Heart right ventricle (tissue), 16 donors: Measurements from ENCODE around the gene MAN1A2. TPM values are rescaled to one million over a fixed set of nuclear protein-coding genes. Genes with fewer than 3 reads are reported as not detected.

Experiments
- ATAC-seq, 8 donors: fragments of 200-7000 bp; cut with Tn5 transposase; one replicate each; pipeline ENCODE4 v1.9.1; 2020; ENCODE audit warnings: mild to moderate bottlenecking in 8 of 8, moderate library complexity in 8 of 8, moderate number of reproducible peaks in 1 of 8
- DNase-seq, 2 donors: peaks; one replicate each; pipeline ENCODE4 v3.0.0-alpha.2; 2020
- H3K27ac ChIP-seq, 10 donors: fragments of 200-600 bp; sonication (generic) in 2 of 10; one replicate each; pipeline versions ENCODE4 v1.5.0 to v1.8.0; 2020 to 2022; ENCODE audit warnings: mild to moderate bottlenecking in 3 of 10
- H3K27me3 ChIP-seq, 7 donors: fragments of 200-600 bp; one replicate each; pipeline ENCODE4 v1.8.0; 2021 to 2022; ENCODE audit warnings: mild to moderate bottlenecking in 2 of 7
- H3K36me3 ChIP-seq, 9 donors: fragments of 200-600 bp; sonication (generic) in 1 of 9; one replicate each; pipeline versions ENCODE4 v1.5.0 to v1.8.0; 2020 to 2022; ENCODE audit warnings: mild to moderate bottlenecking in 2 of 9
- H3K4me1 ChIP-seq, 9 donors: fragments of 200-600 bp; sonication (generic) in 1 of 9; one replicate each; pipeline versions ENCODE4 v1.5.0 to v1.8.0; 2020 to 2022; ENCODE audit warnings: mild to moderate bottlenecking in 4 of 9
- H3K4me3 ChIP-seq, 10 donors: fragments of 200-600 bp; sonication (generic) in 2 of 10; one replicate each; pipeline versions ENCODE4 v1.5.0 to v1.8.0; 2020 to 2022; ENCODE audit warnings: mild to moderate bottlenecking in 7 of 10, moderate library complexity in 2 of 10
- H3K9me3 ChIP-seq, 11 donors: fragments of 200-600 bp in 10 of 11; sonication (generic) in 2 of 11; one replicate each; pipeline versions ENCODE4 v1.5.0 to v1.8.0; 2013 to 2022; ENCODE audit warnings: mild to moderate bottlenecking in 2 of 11, control low read depth in 1 of 11, moderate library complexity in 1 of 11
- CTCF ChIP-seq, 9 donors: fragments of 200-600 bp; sonication (generic) in 2 of 9; IDR thresholded peaks; one replicate each; pipeline versions ENCODE4 v1.5.0 to v1.8.0; 2021 to 2022; ENCODE audit warnings: antibody characterized with exemption in 9 of 9, mild to moderate bottlenecking in 5 of 9, moderate library complexity in 1 of 9
- WGBS, 2 donors: extraction: QIAGEN DNeasy Blood & Tissue Kit; methylation state at CpG; one replicate each; pipeline ENCODE4 v1.1.7; 2013; ENCODE audit warnings: inconsistent platforms in 1 of 2; 5-methylcytosine and 5-hydroxymethylcytosine counted together
- intact Hi-C, 10 donors: fragments of 100-400 bp; cut with DNase I; formaldehyde crosslinking; loops; one replicate each; pipeline versions ENCODE4 v1.11.1 to v1.14.2; 2022
- polyA plus RNA-seq, 2 donors: library from polyadenylated mRNA; stranded (reverse); fragments of 200-250 nt; gene quantifications; one replicate each; pipeline ENCODE4 v1.2.3, GENCODE V29; 2013
- total RNA-seq, 10 donors: library from RNA; stranded (reverse); fragmentation: NEBNext Ultra II Directional in 3 of 10; extraction: Animal tissue kit (Norgen Biotek cat#: 25700) in 3 of 10; gene quantifications; one replicate each; pipeline versions ENCODE4 v1.2.1 to v1.2.4, GENCODE V29; 2021 to 2023
- donor health status: Arrhythmogenic right ventricular cardiomyopathy.
- donor health status: ischemic (EF 13 %, LVEDD 7.1; RV severe dilation, severe dysfunction).
- donor health status: healthy with polysubstance abuse.
- donor health status: DM: no; HTN: yes; CAD: no.
- donor health status: DM: no; HTN: no; CAD: no.
- donor health status: ischemic (EF 25% LVEDD 6.9; RV normal size, moderate dysfunction).
- donor health status: ischemic (EF 25% LVEDD 5.7; RV mildly dilated, moderate dysfunction).
- donor health status: healthy.
- donor health status: DM: yes; HTN: yes; CAD: no.
- donor health status: Ischemic cardiomyopathy.
- donor health status: ischemic (EF 35%, LVEDD 5.7; RV mildly dilated, moderate dysfunction).
- donor health status: nonischemic (EF 11% LVEDD 7.7; RV severe dilation, severe dysfunction).
- donor health status: DM: yes; HTN: yes; CAD: no.
- donor health status: PGD.
- donor health status: ischemic (EF 29% LVEDD 5.4; RV normal size, mild dysfunction).
- donor health status: nonischemic (EF 23%, LVEDD 6.1; RV moderate dilation, normal function).

MAN1A2 gene
- total and polyA plus RNA-seq, 12 donors: 5.1 to 37.3 (median 26.0) TPM

GRCh38 chr1:117544509-117545109 is 177.4 kb downstream of the MAN1A2 start:
- DNase-seq: no peak
- Histone ChIP-seq H3K27ac (no peak overlapping the region), H3K27me3 (no peaks in the 10 kb centered on the region), H3K4me3 (no peak overlapping the region), H3K4me1 (peaks cover 0 to 7% (median 0%) of the 10 kb centered on the region in 9 donors), H3K9me3 (no peaks in the 10 kb centered on the region), H3K36me3 (no peaks in the 10 kb centered on the region)
- ATAC-seq: no peak
- WGBS, 2 donors: 61 to 63% methylated on average over 4 of the region's 4 CpGs
- intact Hi-C loops: no loop called here
- no peak for TF ChIP-seq CTCF (IDR thresholded peaks at IDR 0.05)

GRCh38 chr1:117546467-117546866 is 179.2 kb downstream of the MAN1A2 start:
- Histone ChIP-seq H3K4me3 (no peak overlapping the region), H3K27ac (no peak overlapping the region), H3K4me1 (peaks cover 0 to 7% (median 0%) of the 10 kb centered on the region in 9 donors), H3K27me3 (no peaks in the 10 kb centered on the region), H3K36me3 (no peaks in the 10 kb centered on the region), H3K9me3 (no peaks in the 10 kb centered on the region)
- intact Hi-C loops: no loop called here
- no peak for TF ChIP-seq CTCF (IDR thresholded peaks at IDR 0.05)
- DNase-seq: no peak
- 73 to 84% methylated on average over 2 of the region's 2 CpGs for WGBS, 2 donors
- ATAC-seq: no peak

- Histone ChIP-seq H3K4me1 (no peaks in the 10 kb centered on the region), H3K27ac (no peak overlapping the region), H3K9me3 (no peaks in the 10 kb centered on the region), H3K36me3 (no peaks in the 10 kb centered on the region), H3K27me3 (no peaks in the 10 kb centered on the region), H3K4me3 (no peak overlapping the region)
- DNase-seq (no peak), ATAC-seq (no peak)
- intact Hi-C loops: no loop called here
- TF ChIP-seq CTCF (IDR thresholded peaks at IDR 0.05): no peak
These were observed 186.2 kb downstream of the MAN1A2 start for GRCh38 chr1:117553471-117553870.

GRCh38 chr1:117555806-117556205 is 188.6 kb downstream of the MAN1A2 start:
- Histone ChIP-seq H3K4me3 (no peak overlapping the region), H3K36me3 (no peaks in the 10 kb centered on the region), H3K27me3 (no peaks in the 10 kb centered on the region), H3K9me3 (peaks cover 0 to 7% (median 0%) of the 10 kb centered on the region in 11 donors), H3K27ac (no peak overlapping the region), H3K4me1 (no peaks in the 10 kb centered on the region)
- intact Hi-C loops: no loop called here
- ATAC-seq (no peak), DNase-seq (no peak)
- TF ChIP-seq CTCF (IDR thresholded peaks at IDR 0.05): no peak
- 76 to 78% methylated on average over 3 of the region's 3 CpGs for whole genome bisulfite sequencing, 2 donors
